Measurements from ENCODE around the gene TMEM120B. TPM values are rescaled to one million over a fixed set of nuclear protein-coding genes. Genes with fewer than 3 reads are reported as not detected.

The TMEM120B gene
- total and polyA plus RNA-seq, 2 of the 13 experiments (the other 11 are each of a cell fraction or from before 2014, with no cell fraction given) = 7.1 to 12.9 TPM

DNA sequence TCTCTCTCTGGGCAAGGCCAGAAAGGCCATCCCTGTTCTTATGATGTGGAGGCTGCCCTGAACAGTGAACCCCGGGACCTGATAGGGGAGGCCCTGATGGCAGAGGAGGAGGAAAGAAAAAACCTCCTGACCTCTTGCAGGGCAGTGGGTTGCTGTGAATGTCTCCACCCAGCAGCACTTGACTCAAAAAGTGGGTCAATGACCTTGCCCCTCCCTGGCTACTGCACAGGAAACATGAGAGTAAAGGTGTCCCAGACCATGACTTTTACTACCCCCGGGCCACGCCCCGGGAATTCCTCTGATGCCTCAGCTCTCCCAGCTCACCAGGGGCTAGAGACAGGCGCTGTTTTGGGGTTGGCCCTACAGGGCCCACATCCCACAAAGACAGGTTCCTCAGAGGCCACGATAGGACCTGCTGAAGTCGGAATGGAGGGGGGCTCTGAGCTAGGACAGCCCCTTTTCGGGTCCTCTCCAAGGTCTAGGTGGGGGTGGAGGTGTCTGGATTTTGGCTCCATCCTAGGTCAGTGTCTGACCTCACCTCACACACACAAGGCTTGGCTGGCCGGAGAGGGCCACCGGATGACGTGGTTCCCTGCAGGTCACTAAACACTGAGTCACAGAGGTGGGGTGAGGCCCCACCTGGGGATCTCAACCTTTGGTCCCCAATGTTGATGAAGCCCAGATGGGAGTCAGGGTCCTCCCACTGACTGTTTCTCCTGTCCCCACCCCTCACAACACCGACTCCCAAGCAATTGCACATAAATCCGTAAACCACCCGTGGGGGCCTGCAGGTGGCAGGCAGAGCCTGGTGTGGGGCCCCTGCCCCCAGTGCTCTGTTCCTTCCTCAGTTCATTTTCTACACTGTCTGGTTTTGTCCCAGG lies 79.4 kb downstream of the TMEM120B start (continued):
- TF ChIP-seq, protein P1, sequence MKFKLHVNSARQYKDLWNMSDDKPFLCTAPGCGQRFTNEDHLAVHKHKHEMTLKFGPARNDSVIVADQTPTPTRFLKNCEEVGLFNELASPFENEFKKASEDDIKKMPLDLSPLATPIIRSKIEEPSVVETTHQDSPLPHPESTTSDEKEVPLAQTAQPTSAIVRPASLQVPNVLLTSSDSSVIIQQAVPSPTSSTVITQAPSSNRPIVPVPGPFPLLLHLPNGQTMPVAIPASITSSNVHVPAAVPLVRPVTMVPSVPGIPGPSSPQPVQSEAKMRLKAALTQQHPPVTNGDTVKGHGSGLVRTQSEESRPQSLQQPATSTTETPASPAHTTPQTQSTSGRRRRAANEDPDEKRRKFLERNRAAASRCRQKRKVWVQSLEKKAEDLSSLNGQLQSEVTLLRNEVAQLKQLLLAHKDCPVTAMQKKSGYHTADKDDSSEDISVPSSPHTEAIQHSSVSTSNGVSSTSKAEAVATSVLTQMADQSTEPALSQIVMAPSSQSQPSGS (CRISPR knock-in tag; IDR thresholded peaks at IDR 0.05) = no peak
- TF ChIP-seq MTF1 (CRISPR knock-in tag; IDR thresholded peaks at IDR 0.05) (no peak), CENPT (CRISPR knock-in tag; IDR thresholded peaks at IDR 0.05; ENCODE audit: low read depth) (no peak), SALL1 (CRISPR knock-in tag; IDR thresholded peaks at IDR 0.05) (peak; percentile 7; the same call in 1 of the 2 replicates), NR3C1 (CRISPR knock-in tag; IDR thresholded peaks at IDR 0.05) (no peak), ZSCAN22 (CRISPR knock-in tag; IDR thresholded peaks at IDR 0.05) (no peak)
- TF ChIP-seq, protein P2, sequence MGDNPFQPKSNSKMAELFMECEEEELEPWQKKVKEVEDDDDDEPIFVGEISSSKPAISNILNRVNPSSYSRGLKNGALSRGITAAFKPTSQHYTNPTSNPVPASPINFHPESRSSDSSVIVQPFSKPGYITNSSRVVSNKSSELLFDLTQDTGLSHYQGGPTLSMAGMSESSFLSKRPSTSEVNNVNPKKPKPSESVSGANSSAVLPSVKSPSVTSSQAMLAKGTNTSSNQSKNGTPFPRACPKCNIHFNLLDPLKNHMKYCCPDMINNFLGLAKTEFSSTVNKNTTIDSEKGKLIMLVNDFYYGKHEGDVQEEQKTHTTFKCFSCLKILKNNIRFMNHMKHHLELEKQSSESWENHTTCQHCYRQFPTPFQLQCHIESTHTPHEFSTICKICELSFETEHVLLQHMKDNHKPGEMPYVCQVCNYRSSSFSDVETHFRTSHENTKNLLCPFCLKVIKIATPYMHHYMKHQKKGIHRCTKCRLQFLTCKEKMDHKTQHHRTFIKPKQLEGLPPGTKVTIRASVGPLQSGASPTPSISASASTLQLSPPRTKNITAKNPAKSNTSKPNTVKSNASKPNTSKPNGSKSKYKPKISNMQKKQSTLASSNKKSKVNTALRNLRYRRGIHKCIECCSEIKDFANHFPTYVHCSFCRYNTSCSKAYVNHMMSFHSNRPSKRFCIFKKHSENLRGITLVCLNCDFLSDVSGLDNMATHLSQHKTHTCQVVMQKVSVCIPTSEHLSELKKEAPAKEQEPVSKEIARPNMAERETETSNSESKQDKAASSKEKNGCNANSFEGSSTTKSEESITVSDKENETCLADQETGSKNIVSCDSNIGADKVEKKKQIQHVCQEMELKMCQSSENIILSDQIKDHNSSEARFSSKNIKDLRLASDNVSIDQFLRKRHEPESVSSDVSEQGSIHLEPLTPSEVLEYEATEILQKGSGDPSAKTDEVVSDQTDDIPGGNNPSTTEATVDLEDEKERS (CRISPR knock-in tag; IDR thresholded peaks at IDR 0.05) = no peak
- TF ChIP-seq, protein P3, sequence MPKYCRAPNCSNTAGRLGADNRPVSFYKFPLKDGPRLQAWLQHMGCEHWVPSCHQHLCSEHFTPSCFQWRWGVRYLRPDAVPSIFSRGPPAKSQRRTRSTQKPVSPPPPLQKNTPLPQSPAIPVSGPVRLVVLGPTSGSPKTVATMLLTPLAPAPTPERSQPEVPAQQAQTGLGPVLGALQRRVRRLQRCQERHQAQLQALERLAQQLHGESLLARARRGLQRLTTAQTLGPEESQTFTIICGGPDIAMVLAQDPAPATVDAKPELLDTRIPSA (CRISPR knock-in tag; IDR thresholded peaks at IDR 0.05; ENCODE audit: borderline replicate concordance) = no peak
- TF ChIP-seq, protein P4, sequence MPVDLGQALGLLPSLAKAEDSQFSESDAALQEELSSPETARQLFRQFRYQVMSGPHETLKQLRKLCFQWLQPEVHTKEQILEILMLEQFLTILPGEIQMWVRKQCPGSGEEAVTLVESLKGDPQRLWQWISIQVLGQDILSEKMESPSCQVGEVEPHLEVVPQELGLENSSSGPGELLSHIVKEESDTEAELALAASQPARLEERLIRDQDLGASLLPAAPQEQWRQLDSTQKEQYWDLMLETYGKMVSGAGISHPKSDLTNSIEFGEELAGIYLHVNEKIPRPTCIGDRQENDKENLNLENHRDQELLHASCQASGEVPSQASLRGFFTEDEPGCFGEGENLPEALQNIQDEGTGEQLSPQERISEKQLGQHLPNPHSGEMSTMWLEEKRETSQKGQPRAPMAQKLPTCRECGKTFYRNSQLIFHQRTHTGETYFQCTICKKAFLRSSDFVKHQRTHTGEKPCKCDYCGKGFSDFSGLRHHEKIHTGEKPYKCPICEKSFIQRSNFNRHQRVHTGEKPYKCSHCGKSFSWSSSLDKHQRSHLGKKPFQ (CRISPR knock-in tag; IDR thresholded peaks at IDR 0.05; ENCODE audit: insufficient replicate concordance) = no peak
- TF ChIP-seq, protein P5, sequence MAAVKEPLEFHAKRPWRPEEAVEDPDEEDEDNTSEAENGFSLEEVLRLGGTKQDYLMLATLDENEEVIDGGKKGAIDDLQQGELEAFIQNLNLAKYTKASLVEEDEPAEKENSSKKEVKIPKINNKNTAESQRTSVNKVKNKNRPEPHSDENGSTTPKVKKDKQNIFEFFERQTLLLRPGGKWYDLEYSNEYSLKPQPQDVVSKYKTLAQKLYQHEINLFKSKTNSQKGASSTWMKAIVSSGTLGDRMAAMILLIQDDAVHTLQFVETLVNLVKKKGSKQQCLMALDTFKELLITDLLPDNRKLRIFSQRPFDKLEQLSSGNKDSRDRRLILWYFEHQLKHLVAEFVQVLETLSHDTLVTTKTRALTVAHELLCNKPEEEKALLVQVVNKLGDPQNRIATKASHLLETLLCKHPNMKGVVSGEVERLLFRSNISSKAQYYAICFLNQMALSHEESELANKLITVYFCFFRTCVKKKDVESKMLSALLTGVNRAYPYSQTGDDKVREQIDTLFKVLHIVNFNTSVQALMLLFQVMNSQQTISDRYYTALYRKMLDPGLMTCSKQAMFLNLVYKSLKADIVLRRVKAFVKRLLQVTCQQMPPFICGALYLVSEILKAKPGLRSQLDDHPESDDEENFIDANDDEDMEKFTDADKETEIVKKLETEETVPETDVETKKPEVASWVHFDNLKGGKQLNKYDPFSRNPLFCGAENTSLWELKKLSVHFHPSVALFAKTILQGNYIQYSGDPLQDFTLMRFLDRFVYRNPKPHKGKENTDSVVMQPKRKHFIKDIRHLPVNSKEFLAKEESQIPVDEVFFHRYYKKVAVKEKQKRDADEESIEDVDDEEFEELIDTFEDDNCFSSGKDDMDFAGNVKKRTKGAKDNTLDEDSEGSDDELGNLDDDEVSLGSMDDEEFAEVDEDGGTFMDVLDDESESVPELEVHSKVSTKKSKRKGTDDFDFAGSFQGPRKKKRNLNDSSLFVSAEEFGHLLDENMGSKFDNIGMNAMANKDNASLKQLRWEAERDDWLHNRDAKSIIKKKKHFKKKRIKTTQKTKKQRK (IDR thresholded peaks at IDR 0.05; ENCODE audit: low read length) = no peak
- TF ChIP-seq, protein P6, sequence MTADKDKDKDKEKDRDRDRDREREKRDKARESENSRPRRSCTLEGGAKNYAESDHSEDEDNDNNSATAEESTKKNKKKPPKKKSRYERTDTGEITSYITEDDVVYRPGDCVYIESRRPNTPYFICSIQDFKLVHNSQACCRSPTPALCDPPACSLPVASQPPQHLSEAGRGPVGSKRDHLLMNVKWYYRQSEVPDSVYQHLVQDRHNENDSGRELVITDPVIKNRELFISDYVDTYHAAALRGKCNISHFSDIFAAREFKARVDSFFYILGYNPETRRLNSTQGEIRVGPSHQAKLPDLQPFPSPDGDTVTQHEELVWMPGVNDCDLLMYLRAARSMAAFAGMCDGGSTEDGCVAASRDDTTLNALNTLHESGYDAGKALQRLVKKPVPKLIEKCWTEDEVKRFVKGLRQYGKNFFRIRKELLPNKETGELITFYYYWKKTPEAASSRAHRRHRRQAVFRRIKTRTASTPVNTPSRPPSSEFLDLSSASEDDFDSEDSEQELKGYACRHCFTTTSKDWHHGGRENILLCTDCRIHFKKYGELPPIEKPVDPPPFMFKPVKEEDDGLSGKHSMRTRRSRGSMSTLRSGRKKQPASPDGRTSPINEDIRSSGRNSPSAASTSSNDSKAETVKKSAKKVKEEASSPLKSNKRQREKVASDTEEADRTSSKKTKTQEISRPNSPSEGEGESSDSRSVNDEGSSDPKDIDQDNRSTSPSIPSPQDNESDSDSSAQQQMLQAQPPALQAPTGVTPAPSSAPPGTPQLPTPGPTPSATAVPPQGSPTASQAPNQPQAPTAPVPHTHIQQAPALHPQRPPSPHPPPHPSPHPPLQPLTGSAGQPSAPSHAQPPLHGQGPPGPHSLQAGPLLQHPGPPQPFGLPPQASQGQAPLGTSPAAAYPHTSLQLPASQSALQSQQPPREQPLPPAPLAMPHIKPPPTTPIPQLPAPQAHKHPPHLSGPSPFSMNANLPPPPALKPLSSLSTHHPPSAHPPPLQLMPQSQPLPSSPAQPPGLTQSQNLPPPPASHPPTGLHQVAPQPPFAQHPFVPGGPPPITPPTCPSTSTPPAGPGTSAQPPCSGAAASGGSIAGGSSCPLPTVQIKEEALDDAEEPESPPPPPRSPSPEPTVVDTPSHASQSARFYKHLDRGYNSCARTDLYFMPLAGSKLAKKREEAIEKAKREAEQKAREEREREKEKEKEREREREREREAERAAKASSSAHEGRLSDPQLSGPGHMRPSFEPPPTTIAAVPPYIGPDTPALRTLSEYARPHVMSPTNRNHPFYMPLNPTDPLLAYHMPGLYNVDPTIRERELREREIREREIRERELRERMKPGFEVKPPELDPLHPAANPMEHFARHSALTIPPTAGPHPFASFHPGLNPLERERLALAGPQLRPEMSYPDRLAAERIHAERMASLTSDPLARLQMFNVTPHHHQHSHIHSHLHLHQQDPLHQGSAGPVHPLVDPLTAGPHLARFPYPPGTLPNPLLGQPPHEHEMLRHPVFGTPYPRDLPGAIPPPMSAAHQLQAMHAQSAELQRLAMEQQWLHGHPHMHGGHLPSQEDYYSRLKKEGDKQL (CRISPR knock-in tag; IDR thresholded peaks at IDR 0.05; ENCODE audit: low read depth) = 0 out of 2 replicates have a peak, but pooled peaks have one; percentile 23
